C4-2B (cell line): ENCODE measurements around the gene RASEF.

Experiments
- CTCF ChIP-seq: fragments of 450-650 bp; conservative IDR thresholded peaks from 2 replicates; pipeline ENCODE4 v1.5.1; 2017; ENCODE audit warnings: mild to moderate bottlenecking
- ZFX ChIP-seq: fragments of 450-650 bp; IDR thresholded peaks from 2 replicates; pipeline ENCODE4 v1.6.1; 2017

GRCh38 chr9:83012922-83013838, 49.8 kb downstream of the RASEF start:
- TF ChIP-seq CTCF (no peak), ZFX (no peak)
